GM13977 (cell line): ENCODE measurements around the gene HES6.

ENCODE experiments used
- DNase-seq: peaks from one replicate; pipeline ENCODE4 v3.0.0; 2012; ENCODE audit warnings: low spot score
- in situ Hi-C: fragments of 300-500 bp; cut with MboI; formaldehyde crosslinking; loops from one replicate; pipeline ENCODE4 v1.12.0; 2022; ENCODE audit warnings: low sequenced_read_pairs, low pct_unique_long_range_greater_than_20kb, mixed read lengths, inconsistent platforms; ENCODE audit not compliant: unreplicated experiment
- TF ChIP-seq, protein P1 (sequence below): IDR thresholded peaks from 2 replicates; pipeline ENCODE4 v1.5.1; 2012; ENCODE audit warnings: mild to moderate bottlenecking, control low read depth; ENCODE audit not compliant: insufficient read depth; ENCODE audit errors: extremely low read depth, missing control alignments

HES6 gene

DNA sequence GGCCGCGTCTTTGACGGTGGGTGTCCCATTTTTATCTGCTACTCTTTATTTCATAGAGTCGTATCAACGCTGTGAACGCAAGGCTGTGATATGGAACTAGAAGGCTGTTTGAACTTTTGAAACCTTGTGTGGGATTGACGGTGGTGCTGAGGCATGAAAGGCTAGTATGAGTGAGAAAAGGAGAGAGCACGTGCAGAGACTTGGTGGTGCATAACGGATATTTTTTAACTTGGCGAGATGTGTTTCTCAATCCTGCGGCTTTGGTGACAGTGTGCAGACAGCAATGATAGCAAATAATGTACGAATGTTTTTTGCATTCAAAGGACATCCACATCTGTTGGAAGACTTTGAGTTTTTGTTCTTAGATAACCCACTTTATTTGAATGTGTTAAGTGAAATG lies 6.2 kb downstream of the HES6 start:
- peak; percentile 6 for DNase-seq
- in situ Hi-C loops = no loop called here
- TF ChIP-seq, protein P1, sequence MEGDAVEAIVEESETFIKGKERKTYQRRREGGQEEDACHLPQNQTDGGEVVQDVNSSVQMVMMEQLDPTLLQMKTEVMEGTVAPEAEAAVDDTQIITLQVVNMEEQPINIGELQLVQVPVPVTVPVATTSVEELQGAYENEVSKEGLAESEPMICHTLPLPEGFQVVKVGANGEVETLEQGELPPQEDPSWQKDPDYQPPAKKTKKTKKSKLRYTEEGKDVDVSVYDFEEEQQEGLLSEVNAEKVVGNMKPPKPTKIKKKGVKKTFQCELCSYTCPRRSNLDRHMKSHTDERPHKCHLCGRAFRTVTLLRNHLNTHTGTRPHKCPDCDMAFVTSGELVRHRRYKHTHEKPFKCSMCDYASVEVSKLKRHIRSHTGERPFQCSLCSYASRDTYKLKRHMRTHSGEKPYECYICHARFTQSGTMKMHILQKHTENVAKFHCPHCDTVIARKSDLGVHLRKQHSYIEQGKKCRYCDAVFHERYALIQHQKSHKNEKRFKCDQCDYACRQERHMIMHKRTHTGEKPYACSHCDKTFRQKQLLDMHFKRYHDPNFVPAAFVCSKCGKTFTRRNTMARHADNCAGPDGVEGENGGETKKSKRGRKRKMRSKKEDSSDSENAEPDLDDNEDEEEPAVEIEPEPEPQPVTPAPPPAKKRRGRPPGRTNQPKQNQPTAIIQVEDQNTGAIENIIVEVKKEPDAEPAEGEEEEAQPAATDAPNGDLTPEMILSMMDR = no peak

DNA sequence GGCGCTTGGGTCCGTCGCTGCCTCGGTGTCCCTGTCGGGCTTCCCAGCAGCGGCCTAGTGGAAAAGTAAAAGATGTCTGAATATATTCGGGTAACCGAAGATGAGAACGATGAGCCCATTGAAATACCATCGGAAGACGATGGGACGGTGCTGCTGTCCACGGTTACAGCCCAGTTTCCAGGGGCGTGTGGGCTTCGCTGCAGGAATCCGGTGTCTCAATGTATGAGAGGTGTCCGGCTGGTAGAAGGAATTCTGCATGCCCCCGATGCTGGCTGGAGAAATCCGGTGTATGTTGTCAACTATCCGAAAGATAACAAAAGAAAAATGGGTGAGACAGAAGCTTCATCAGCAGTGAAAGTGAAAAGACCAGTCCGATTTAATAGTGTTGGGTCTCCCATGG lies 8.0 kb downstream of the HES6 start:
- in situ Hi-C loops = no loop called here
- TF ChIP-seq, protein P1 = no peak
- DNase-seq = no peak

DNA sequence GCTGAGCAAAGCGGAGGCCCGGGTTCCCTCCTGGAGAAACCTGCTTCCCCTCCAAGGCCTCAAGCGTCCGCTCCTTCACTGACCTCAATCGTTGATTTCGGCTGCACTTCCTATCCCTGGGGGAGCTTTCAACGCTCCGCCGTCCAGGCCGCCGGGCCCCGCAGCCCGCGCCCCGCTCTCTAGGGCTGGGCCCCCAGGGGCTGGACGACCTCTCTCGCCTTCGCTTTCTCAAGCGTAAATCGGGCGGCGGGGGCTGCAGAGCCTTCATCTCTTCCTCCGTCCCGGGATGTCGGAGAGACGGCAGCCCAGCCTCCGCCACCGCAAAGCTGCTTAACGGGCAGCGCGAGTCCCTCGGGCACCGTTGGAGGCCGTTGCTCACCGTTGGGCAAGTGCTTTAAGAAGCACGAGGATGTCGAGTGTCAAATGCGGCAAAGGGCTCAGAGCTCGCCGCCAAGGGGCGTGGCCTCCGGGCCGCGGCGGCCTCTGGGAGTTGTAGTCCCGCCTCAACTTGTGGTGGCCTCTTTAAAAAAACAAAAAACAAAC lies 8.5 kb downstream of the HES6 start:
- in situ Hi-C loops = no loop called here
- TF ChIP-seq, protein P1 = no peak
- DNase-seq = peak; percentile 88

DNA sequence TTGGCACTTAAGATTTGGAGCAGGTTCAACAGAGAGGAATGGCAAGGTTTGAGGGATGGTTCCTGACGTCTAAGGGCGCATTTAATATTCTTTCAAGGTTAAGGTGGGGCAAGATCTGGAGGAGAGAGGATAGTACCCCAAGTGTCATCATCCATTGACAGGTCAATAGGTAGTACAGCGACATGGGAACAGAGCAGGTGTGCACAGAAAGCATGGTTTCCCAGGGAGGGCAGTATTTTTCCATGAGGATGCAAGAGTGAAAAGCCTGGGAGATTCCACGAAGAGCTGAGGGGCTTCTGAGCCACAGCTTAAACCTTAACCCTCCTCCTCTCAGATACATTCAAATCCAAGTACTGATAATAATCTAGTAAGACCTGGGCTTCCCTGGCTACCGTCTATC lies 9.1 kb downstream of the HES6 start:
- TF ChIP-seq, protein P1 = no peak
- in situ Hi-C loops = no loop called here
- DNase-seq = no peak

DNA sequence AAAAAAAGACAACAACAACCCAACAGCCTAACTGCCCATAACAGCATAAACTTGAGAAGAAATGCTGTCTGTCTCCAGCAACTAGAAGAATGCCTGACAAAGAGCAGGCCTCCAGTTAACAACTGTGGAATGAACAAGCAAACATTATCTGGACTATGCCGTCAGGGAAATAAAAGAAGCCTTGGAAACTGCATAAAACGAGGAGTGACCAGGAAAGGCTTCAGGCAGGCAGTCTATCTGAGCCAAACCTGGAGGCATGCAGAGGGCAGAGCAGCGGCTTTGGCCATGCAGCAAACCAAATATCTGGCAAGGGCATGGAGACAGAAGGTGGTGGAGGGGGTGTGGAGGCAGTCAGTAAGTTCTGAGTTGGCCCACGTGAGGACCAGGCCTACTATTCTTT lies 11.1 kb downstream of the HES6 start:
- in situ Hi-C loops = no loop called here
- DNase-seq = peak; percentile 28
- TF ChIP-seq, protein P1 = no peak

DNA sequence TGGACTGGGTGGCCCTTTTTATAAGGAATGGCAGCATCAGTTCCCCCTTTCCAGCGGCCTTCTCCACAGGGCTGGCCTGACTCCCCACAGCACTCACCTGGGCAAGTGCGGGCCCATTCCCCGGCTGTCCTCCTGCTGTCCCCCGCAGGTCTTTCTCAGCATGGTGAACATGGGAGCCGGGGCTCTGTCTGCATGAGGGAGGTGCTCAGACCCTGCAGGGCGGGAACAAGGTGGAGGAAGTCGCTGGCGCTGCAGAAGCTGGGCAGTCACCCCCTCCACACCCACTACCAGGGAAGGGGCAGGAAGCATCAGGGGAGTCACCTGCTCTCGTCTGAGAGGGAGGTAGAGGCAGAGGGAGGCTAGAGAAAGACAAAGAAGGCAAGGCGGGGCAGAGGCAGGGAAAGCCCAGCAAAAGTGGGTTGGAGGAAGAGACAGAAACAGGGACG lies 12.2 kb downstream of the HES6 start:
- in situ Hi-C loops = no loop called here
- no peak for DNase-seq
- TF ChIP-seq, protein P1 = no peak
